A549 (cell line): Measurements from ENCODE around the gene TMEM95. TPM values are rescaled to one million over a fixed set of nuclear protein-coding genes. Genes with fewer than 3 reads are reported as not detected.
A peak's percentile ranks its signal among the peaks of the same experiment; 100 is the strongest.

Experiments
- ATAC-seq, 2 experiments: fragments of 200-7000 bp in 1 of 2; fragments of >200 bp in 1 of 2; cut with Nextera tagmentation in 1 of 2; cut with Tn5 transposase in 1 of 2; 3 replicates each; pipeline versions ENCODE4 v1.8.0 to v1.9.1; 2018 to 2020; ENCODE audit warnings: mild to moderate bottlenecking in 1 of 2, moderate library complexity in 1 of 2
- CTCF ChIA-PET: fragments of 300-600 bp; sonication (Branson Sonifier 250); formaldehyde crosslinking; extraction: SDS; loops from one replicate; lab custom pipeline; 2021; ENCODE audit warnings: antibody characterized with exemption, inconsistent platforms; lab: Yijun Ruan, JAX
- POLR2A ChIA-PET: fragments of 350-600 bp; formaldehyde crosslinking; extraction: SDS; loops from one replicate; lab custom pipeline; 2021; ENCODE audit warnings: antibody characterized with exemption, inconsistent platforms; lab: Yijun Ruan, JAX
- DNase-seq, 2 experiments: peaks; one replicate each; pipeline versions ENCODE4 v3.0.0 to v3.0.0-alpha.2; 2011 to 2016; ENCODE audit warnings: low read depth in 1 of 2, low spot score in 1 of 2
- FAIRE-seq: peaks from 2 replicates; lab custom pipeline; 2011; peaks lifted over from hg19 to GRCh38; lab: Jason Lieb, UNC
- H3K27ac ChIP-seq, 2 experiments: fragments of >200 bp; sonication (Bioruptor Twin); formaldehyde crosslinking; 3 replicates each; pipeline ENCODE4 v1.5.1; 2016 to 2017
- H3K4me1 ChIP-seq: fragments of >200 bp; sonication (Bioruptor Twin); formaldehyde crosslinking; 3 replicates; pipeline ENCODE4 v1.6.1; 2016
- H3K4me2 ChIP-seq: fragments of >200 bp; sonication (Bioruptor Twin); formaldehyde crosslinking; 3 replicates; pipeline ENCODE4 v1.6.1; 2016
- H3K4me3 ChIP-seq: fragments of >200 bp; sonication (Bioruptor Twin); formaldehyde crosslinking; 3 replicates; pipeline ENCODE4 v1.5.1; 2016
- H3K9me3 ChIP-seq: fragments of >200 bp; sonication (Bioruptor Twin); formaldehyde crosslinking; 3 replicates; pipeline ENCODE4 v1.6.1; 2016
- ATOH8 ChIP-seq: fragments of 250-450 bp; sonication (Bioruptor Pico); IDR thresholded peaks from 2 replicates; pipeline ENCODE4 v1.5.0; 2020; ENCODE audit warnings: low read depth, mild to moderate bottlenecking, moderate library complexity
- BCL3 ChIP-seq: fragments of >200 bp; sonication (Bioruptor Twin); formaldehyde crosslinking; IDR thresholded peaks from 3 replicates; pipeline ENCODE4 v1.6.1; 2016
- CBX2 ChIP-seq: fragments of 200-600 bp; sonication (generic); IDR thresholded peaks from 2 replicates; pipeline ENCODE4 v1.6.1; 2016; ENCODE audit warnings: low read depth, mild to moderate bottlenecking, borderline replicate concordance
- CTCF ChIP-seq: fragments of >200 bp; sonication (Bioruptor Twin); formaldehyde crosslinking; IDR thresholded peaks from 3 replicates; pipeline ENCODE4 v1.5.1; 2016
- EHF ChIP-seq: fragments of 250-450 bp; sonication (Bioruptor Pico); IDR thresholded peaks from 2 replicates; pipeline ENCODE4 v1.5.0; 2020; ENCODE audit warnings: mild to moderate bottlenecking
- ESRRA ChIP-seq: fragments of 150-350 bp; IDR thresholded peaks from 2 replicates; pipeline ENCODE4 v1.6.1; 2014; ENCODE audit warnings: mild to moderate bottlenecking, low read length, borderline replicate concordance
- FOSL2 ChIP-seq, 2 experiments: fragments of 450-650 bp in 1 of 2; fragments of >200 bp in 1 of 2; sonication (Bioruptor Twin) in 1 of 2; formaldehyde crosslinking; IDR thresholded peaks; 2 replicates each; pipeline versions ENCODE4 v1.5.0 to v1.6.1; 2016 to 2020; ENCODE audit warnings: mild to moderate bottlenecking in 1 of 2, moderate library complexity in 1 of 2
- HES2 ChIP-seq: fragments of >200 bp; sonication (Bioruptor Twin); formaldehyde crosslinking; IDR thresholded peaks from 2 replicates; pipeline ENCODE4 v1.6.1; 2016
- HEYL ChIP-seq: fragments of 250-450 bp; sonication (Bioruptor Pico); IDR thresholded peaks from 2 replicates; pipeline ENCODE4 v1.8.0; 2021; ENCODE audit warnings: mild to moderate bottlenecking, moderate library complexity
- HOXB5 ChIP-seq: fragments of 250-450 bp; sonication (Bioruptor Pico); IDR thresholded peaks from 2 replicates; pipeline ENCODE4 v1.5.0; 2020; ENCODE audit warnings: mild to moderate bottlenecking, moderate library complexity
- JUNB ChIP-seq: fragments of >200 bp; sonication (Bioruptor Twin); formaldehyde crosslinking; IDR thresholded peaks from 2 replicates; pipeline ENCODE4 v1.6.1; 2016
- KDM5A ChIP-seq: fragments of 200-600 bp; sonication (generic); IDR thresholded peaks from 2 replicates; pipeline ENCODE4 v1.6.1; 2016; ENCODE audit warnings: antibody characterized with exemption, mild to moderate bottlenecking
- NR3C1 ChIP-seq: fragments of >200 bp; sonication (Bioruptor Twin); formaldehyde crosslinking; IDR thresholded peaks from 3 replicates; pipeline ENCODE4 v1.6.1; 2017
- PBX3 ChIP-seq: IDR thresholded peaks from 2 replicates; pipeline ENCODE4 v1.6.1; 2012
- PHF8 ChIP-seq: fragments of 200-600 bp; sonication (generic); IDR thresholded peaks from 2 replicates; pipeline ENCODE4 v1.6.1; 2016; ENCODE audit warnings: low read depth, mild to moderate bottlenecking, antibody characterized with exemption, moderate library complexity, borderline replicate concordance
- POLR2AphosphoS2 ChIP-seq: conservative IDR thresholded peaks from 2 replicates; pipeline ENCODE4 v1.6.1; 2012; ENCODE audit warnings: low read length, improper control_type of control experiment, inconsistent platforms
- RARB ChIP-seq: fragments of 250-450 bp; sonication (Bioruptor Pico); IDR thresholded peaks from 2 replicates; pipeline ENCODE4 v1.8.0; 2021; ENCODE audit warnings: mild to moderate bottlenecking, moderate library complexity
- REST ChIP-seq: fragments of 200-600 bp; sonication (generic); IDR thresholded peaks from 2 replicates; pipeline ENCODE4 v1.6.1; 2016; ENCODE audit warnings: antibody characterized with exemption, mild to moderate bottlenecking, moderate library complexity
- RNF2 ChIP-seq: fragments of 200-600 bp; sonication (generic); IDR thresholded peaks from 2 replicates; pipeline ENCODE4 v1.6.1; 2016; ENCODE audit warnings: low read depth, mild to moderate bottlenecking, antibody characterized with exemption, moderate library complexity, borderline replicate concordance
- SMC3 ChIP-seq: fragments of >200 bp; sonication (Bioruptor Twin); formaldehyde crosslinking; IDR thresholded peaks from 3 replicates; pipeline ENCODE4 v1.6.1; 2018; ENCODE audit warnings: inconsistent platforms
- ZC3H11A ChIP-seq: fragments of 450-650 bp; IDR thresholded peaks from 2 replicates; pipeline ENCODE4 v1.6.1; 2014; ENCODE audit warnings: antibody characterized with exemption, mild to moderate bottlenecking
- ZSCAN20 ChIP-seq: fragments of 250-450 bp; sonication (Bioruptor Pico); IDR thresholded peaks from 2 replicates; pipeline ENCODE4 v1.8.0; 2022; ENCODE audit warnings: mild to moderate bottlenecking, moderate library complexity
- WGBS: methylation state at CpG from one replicate; pipeline ENCODE4 v1.1.6; 2017; ENCODE audit errors: missing lambda C conversion rate; 5-methylcytosine and 5-hydroxymethylcytosine counted together
- polyA plus RNA-seq, 4 experiments: library from polyadenylated mRNA; depleted of rRNA in 3 of 4; stranded (reverse); fragments of >200 nt; fragmentation: RNase III in 1 of 4; extraction: RNeasy Plus Mini Kit Qiagen cat#74134 plus additional on column Dnase treatment in 1 of 4; gene quantifications; 2 replicates in 3 of 4; 3 replicates in 1 of 4; pipeline ENCODE4 v1.2.3, GENCODE V29; 2011 to 2017

Gene TMEM95
- polyA plus RNA-seq, 2 of the 4 experiments (the other 2 are of a cell fraction), result not detected

GRCh38 chr17:7324438-7324779 lies 30.5 kb upstream of the TMEM95 start:
- no peak for DNase-seq
- Histone ChIP-seq H3K4me1 (peaks cover 10% of the 10 kb centered on the region; the same call in 2 of the 3 replicates), H3K4me3 (no peak overlapping the region), H3K27ac (no peak overlapping the region), H3K4me2 (no peak overlapping the region), H3K9me3 (no peaks in the 10 kb centered on the region)
- ChIA-PET POLR2A (no interaction called here), CTCF (interaction anchor here (0.6 to 23.9 kb wide), 15 partner anchors 9 to 280 kb away, joined by 3 to 433 read pairs (median 3); partner anchors contain the start of genes ACAP1, GPS2 and SLC16A11)
- TF ChIP-seq CTCF (peak; percentile 36; the same call in 2 of the 3 replicates), HEYL (CRISPR knock-in tag) (no peak)
- ATAC-seq, result no peak
- 68% methylated on average over 3 of the region's 3 CpGs for WGBS
- FAIRE-seq, result no peak

- Histone ChIP-seq H3K27ac (no peak overlapping the region), H3K9me3 (no peaks in the 10 kb centered on the region), H3K4me1 (peaks cover 10% of the 10 kb centered on the region; the same call in 2 of the 3 replicates), H3K4me3 (no peak overlapping the region), H3K4me2 (no peak overlapping the region)
- FAIRE-seq (no peak), DNase-seq (no peak), ATAC-seq (no peak)
- 96% methylated on average over 18 of the region's 19 CpGs for WGBS
- TF ChIP-seq BCL3 (no peak), ZSCAN20 (CRISPR knock-in tag) (no peak), SMC3 (no peak), REST (no peak), ATOH8 (CRISPR knock-in tag) (no peak), HOXB5 (CRISPR knock-in tag) (no peak), PHF8 (no peak), ZC3H11A (no peak), HES2 (no peak), POLR2AphosphoS2 (no peak), EHF (CRISPR knock-in tag) (no peak), RARB (no peak), NR3C1 (no peak), PBX3 (no peak), KDM5A (no peak), ESRRA (no peak), RNF2 (no peak), JUNB (no peak), CBX2 (no peak), FOSL2 (IDR thresholded peaks at IDR 0.05) (no peak), FOSL2 (CRISPR knock-in tag; IDR thresholded peaks at IDR 0.05) (no peak)
- CTCF ChIA-PET, result interaction anchor here (0.6 to 23.9 kb wide), 17 partner anchors 10 to 280 kb away, joined by 3 to 433 read pairs (median 4); partner anchors contain the start of genes ACAP1, GPS2, SLC16A11 and SLC2A4
- POLR2A ChIA-PET, result no interaction called here
Observed at GRCh38 chr17:7325031-7325528, 29.9 kb upstream of the TMEM95 start.
